Superior temporal gyrus (tissue), 1 donor: Measurements from ENCODE around the gene ZBED4.

Experiments
- DNase-seq: peaks from one replicate; pipeline ENCODE4 v3.0.0-alpha.2; 2016; ENCODE audit errors: extremely low spot score

Gene ZBED4

DNA sequence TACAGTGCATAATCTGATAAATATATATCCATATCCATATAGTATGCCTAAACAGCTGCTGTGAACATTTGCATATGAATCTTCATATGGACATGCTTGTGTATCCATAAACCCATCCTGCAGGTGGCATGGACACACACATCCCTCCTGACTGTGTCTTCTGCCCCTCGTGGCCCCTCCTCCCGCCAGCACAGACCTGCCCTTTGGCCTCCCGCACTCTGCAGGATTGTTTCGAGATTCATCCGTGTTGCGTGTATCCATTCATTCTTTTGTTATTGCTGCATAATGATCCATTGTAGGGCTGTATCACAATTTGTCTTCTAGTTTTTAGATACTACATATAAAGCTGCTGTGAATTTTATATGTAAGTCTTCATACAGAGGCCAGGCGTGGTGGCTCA lies 24.0 kb downstream of the ZBED4 start:
- no peak for DNase-seq

DNA sequence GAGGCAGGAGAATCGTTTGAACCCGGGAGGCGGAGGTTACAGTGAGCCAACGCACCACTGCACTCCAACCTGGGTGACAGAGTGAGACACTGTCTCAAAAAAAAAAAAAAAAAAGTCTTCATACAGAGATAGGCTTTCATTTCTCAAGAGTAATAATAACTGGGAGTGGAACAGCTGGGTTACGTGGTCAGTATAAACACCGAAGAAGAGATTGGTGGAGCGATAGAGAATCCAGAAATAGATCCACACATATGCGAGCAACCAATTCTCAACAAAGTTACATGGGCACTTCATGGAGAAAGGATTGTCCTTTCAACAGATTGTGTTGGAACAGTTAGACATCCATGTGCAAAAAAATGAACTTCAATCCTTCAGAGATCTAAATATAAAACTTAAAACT lies 24.6 kb downstream of the ZBED4 start:
- DNase-seq = no peak

DNA sequence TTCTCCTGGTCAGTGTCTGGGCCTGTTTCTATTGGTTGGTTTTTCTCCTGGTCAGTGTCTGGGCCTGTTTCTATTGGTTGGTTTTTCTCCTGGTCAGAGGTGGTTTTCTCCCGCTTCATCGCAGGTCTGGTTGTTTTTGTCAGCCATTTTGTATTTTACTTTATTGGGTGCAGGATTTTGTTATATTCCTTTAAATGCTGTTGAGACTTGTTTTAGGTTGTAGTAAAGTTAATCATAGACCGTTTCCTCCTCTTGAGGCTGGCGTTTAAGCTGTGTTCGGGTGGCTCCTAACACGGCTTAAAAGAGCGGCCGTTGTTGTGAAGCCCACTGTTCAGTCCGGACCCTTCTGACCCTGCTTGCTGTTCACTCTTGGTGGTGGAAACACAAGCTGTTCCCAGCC lies 26.2 kb downstream of the ZBED4 start:
- no peak for DNase-seq

DNA sequence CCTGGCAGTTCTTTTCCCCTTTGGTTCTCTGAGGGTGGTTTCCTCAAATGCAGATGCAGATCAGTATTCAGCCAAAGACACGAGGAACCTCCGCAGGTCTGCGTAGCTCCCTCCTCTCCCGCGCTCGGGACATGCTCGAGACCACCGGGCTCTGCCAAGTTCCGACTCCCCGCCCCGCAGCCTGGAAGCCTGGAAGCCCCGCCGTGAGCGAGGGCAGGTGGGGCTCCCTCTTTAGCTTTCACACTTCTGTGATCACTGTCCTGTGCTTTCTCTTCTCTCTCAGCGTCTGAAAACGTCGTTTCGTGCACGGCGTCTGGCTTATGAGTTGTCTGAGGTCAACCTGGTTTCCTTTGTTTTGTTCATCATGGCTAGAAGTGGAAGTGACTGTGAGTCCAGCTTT lies 26.6 kb downstream of the ZBED4 start:
- DNase-seq = no peak

DNA sequence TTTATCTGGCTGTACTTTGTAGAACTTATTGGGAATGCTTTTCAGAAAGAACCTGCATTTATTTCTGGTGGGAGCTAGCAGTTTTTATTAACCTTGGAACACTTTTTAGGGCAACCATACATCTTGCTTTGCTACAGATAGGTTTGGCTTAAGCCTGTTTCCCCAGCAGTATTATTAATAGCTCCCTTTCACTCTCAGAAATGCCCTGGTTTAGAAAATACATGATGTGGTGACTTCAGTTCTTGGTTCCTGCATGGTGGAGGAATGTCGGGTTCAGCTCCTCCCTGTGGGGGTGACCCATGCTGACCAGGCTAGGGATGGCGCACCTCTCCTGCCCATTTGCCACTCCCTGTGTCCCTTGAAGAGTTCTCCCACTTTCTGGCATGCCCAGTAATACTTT lies 28.2 kb downstream of the ZBED4 start:
- DNase-seq = no peak

DNA sequence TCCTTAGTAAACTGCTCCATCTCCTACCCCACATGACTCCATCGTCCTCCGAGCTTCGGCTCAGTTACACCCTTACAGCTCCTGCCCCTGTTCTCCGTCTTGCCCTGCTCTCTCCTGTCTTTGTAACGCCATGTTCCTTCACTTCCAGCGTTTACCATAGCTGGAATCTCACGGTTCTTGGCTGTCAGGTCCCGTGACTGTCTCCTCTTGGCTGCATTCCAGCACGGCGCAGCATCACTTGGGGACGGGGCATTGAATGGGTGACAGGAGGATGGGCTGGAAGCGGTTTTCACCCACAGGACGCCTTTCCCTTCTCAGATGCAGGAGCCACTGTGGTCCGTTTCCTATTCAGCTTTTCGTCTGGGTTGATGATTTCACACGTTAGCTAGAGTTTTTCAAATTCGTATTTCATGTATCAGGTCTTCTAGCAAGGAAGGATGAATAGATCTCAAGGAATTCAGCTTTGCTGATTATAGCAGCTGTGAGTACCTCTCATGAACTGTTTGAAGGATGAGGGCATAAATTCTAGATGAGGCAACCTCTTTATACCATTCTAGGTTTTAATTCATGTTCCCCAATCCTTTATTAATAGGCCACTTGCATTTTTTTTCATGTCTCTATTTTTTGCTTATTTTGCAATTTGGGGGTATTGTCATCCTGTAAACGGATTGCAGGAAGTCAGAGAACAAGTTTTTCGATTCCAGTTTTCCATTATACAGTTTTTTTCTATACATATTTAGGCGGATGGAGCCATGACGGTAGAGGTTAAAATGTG lies 29.1 kb downstream of the ZBED4 start:
- no peak for DNase-seq

DNA sequence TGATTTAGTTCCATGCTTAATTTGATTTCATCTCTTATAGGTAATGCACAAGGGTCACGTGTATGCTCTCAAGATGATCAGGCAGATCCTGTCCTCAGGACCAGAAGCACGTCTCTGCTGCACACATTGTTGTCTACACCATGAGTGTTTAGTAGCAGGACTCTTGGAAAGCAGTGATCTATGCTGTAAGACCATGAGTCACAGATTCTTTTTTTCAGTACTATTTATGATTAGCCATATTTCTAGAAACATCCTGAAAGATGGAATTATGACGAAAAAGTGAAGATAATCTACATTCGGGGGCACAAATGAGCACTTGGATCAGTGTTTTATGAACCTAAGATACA lies 29.6 kb downstream of the ZBED4 start:
- no peak for DNase-seq

DNA sequence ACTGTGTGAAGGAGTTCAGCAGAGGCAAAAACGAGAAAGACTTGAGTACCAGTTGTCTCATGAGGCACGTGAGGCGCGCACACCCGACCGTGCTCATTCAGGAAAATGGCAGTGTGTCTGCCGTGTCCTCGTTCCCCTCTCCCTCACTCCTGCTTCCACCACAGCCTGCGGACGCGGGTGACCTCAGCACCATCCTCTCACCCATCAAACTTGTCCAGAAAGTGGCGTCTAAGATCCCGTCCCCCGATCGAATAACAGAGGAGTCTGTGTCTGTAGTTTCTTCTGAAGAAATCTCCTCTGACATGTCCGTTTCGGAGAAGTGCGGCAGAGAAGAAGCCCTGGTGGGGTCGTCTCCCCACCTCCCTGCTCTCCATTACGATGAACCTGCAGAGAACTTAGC lies 30.4 kb downstream of the ZBED4 start:
- DNase-seq = no peak

DNA sequence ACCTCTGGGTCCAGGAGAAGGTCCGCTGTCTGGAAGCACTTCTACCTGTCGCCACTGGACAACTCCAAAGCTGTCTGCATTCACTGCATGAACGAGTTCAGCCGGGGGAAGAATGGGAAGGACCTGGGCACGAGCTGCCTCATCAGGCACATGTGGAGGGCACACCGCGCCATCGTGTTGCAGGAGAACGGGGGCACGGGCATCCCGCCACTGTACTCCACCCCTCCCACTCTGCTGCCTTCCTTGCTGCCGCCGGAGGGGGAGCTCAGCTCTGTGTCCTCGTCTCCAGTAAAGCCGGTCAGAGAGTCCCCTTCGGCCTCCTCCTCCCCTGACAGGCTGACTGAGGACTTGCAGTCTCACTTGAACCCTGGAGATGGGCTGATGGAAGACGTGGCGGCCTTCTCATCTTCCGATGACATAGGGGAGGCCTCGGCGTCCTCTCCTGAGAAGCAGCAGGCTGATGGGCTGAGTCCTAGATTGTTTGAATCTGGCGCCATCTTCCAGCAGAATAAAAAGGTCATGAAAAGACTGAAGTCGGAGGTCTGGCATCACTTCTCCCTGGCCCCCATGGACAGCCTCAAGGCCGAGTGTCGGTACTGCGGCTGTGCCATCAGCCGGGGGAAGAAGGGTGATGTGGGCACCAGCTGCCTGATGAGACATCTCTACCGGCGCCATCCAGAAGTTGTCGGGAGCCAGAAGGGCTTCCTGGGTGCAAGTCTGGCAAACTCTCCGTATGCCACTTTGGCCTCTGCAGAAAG lies 31.0 kb downstream of the ZBED4 start:
- DNase-seq = no peak

DNA sequence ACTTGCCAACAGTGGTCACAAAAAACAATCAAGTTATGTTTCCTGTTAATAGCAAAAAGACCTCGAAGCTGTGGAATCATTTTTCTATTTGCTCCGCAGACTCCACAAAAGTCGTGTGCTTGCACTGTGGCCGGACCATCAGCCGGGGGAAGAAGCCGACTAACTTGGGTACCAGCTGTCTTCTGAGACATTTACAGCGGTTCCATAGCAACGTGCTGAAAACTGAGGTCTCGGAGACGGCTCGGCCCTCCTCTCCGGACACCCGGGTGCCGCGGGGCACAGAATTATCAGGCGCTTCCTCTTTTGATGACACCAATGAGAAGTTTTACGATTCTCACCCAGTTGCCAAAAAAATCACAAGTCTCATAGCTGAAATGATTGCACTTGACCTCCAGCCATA lies 31.6 kb downstream of the ZBED4 start:
- DNase-seq = no peak

DNA sequence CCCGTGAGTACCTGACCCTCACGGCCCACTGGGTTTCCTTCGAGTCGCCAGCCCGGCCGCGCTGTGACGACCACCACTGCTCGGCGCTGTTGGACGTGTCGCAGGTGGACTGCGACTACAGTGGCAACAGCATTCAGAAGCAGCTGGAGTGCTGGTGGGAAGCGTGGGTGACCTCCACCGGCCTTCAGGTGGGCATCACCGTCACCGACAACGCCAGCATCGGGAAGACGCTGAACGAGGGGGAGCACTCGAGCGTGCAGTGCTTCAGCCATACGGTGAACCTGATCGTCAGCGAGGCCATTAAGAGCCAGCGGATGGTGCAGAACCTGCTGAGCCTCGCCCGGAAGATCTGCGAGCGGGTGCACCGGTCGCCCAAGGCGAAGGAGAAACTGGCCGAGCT lies 32.2 kb downstream of the ZBED4 start:
- DNase-seq = no peak

DNA sequence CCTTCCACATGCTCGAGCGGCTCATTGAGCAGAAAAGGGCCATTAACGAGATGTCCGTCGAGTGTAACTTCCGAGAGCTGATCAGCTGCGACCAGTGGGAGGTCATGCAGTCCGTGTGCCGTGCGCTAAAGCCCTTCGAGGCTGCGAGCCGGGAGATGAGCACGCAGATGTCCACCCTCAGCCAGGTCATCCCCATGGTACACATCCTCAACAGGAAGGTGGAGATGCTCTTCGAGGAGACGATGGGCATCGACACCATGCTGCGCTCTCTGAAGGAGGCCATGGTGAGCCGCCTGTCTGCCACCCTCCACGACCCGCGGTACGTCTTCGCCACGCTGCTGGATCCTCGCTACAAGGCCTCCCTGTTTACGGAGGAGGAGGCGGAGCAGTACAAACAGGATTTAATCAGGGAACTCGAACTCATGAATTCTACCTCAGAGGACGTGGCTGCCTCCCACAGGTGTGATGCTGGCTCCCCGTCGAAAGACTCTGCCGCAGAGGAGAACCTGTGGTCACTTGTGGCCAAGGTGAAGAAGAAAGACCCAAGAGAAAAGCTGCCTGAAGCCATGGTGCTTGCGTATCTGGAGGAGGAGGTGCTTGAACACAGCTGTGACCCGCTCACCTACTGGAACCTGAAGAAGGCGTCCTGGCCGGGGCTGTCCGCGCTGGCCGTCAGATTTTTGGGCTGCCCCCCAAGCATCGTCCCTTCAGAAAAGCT lies 32.9 kb downstream of the ZBED4 start:
- DNase-seq = no peak

DNA sequence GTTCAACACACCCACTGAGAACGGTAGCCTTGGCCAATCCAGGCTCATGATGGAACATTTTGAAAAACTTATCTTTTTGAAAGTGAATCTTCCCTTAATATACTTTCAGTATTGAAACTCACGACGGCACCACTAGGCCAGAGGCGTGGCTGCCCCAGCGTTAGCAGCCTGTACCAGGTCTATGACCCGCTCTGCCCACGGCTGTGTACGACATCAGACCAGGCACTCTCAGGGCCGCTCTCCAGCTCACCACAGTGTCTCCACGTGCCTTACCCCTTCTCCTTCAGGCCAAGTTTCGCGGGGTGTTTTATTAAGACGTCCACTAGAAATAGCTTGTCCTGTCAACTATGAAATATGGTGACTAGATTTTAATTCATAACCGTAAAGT lies 33.4 kb downstream of the ZBED4 start:
- no peak for DNase-seq

DNA sequence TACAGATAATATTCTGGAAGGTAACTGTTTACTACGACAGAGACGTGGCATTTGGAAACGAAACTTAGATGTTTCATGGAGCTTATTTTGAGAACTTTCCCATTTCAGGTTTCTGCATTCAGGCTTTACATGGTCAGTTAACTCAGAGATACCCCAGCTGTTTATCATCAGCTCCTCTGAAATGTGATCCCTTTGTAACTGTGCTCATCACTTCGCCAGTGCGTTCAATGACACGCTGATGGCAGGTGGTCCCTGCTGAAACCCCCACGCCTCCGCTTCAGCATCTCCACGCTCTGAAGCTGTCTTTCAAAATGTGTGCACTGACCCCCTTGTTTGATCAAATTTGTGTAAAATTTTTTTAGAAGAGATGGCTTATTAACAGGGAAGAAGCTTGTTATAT lies 34.1 kb downstream of the ZBED4 start:
- DNase-seq = no peak

DNA sequence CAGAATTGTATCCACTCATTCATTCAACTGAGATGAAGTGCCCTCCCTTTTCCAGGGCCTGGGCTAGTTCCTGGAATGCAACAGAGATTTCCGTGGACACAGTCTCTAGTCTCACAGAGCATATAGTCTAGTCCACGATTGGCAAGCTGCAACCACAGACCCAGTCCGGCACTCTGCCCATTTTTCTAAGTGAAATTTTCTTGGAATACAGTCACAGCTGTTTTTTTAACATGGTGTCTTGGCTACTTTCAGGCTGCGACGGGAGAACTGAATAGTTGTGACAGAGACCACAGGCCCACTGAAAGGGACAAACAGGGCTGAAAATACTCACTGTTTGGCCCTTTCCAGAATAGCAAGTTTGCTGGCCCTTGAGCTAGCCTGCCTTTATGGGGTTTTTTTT lies 35.4 kb downstream of the ZBED4 start:
- no peak for DNase-seq

DNA sequence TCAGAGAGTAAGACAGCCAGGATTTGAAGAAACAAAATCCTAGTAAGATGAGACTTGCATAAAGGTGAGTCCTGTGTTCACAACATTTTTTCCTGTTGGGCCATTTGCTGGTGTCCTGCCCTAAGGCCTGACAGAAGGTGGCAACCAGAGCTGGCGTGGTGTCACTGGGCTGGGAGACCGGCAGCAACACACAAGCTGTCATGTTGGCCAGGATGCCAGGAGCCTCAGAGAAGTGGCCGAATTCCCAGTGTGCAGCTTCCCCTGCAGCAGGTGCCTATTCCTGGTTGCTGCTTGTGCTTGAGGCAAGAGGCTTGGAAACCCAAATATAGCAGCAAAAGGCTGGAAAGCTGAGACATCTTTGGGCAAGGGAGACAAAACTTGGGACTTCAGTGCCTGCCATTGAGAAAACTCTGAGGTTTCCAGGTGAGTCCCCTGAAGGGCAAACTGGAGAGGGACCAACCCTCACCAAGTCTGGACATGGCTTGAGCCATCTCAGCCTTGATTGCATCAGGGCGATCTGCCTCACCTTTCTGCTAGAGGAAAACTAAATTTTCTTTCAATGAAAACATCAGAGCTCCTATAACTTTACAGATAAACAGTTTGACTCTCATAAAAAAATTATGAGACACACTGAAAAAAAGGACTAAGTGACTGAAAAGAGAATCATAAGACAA lies 38.7 kb downstream of the ZBED4 start:
- DNase-seq = peak; percentile 25

DNA sequence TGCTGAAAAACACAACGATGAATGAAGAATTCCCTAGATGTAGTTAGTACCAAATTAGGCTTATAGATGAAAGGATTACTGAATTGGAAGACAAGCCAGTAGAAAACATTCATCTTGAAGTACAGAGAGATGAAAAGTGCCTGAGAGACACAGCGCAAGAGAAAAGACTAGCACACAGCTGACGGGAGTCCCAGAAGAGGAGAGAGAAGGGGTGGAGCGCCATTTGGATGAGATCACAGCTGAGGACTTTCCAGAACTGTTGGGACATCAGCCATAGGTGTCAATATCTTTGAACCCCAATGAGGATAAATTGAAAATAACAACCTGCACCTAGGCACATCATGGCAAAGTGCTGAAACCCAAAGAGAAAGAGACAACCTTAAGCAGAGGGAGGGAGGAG lies 39.4 kb downstream of the ZBED4 start:
- DNase-seq = no peak

DNA sequence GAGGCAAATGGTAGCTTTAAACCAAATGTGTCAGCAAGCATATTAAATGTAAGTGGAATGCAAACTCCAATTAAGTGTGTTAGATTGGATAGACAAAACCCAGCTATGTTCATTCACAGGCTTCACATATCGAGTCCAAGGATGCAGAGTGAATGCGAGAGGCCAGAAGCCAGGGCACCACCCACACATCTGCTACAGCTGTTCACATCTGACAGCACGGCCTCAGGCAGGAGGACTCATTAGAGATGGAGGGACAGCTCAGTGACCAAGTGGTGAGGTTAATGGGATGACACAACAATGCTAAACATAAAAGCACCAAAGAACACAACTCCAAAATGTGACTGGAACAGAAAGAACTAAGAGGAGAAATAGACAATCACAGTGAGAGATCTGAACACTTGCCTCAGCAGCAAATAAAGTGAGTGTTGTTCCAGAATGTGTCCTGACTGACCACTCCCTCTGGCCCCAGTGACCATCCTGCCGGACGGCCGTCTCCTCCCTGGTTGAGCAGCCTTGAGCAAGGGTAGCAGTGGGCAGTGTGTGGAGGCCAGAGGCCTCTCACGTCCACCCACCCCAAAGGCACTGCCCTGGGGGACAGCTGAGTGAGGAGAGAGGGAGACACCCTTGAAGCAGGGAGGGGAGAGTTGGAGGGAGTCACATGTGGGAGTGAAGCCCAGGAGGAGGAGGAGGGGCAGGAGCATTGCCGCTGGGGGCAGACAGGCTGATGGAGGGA lies 40.8 kb downstream of the ZBED4 start:
- no peak for DNase-seq

DNA sequence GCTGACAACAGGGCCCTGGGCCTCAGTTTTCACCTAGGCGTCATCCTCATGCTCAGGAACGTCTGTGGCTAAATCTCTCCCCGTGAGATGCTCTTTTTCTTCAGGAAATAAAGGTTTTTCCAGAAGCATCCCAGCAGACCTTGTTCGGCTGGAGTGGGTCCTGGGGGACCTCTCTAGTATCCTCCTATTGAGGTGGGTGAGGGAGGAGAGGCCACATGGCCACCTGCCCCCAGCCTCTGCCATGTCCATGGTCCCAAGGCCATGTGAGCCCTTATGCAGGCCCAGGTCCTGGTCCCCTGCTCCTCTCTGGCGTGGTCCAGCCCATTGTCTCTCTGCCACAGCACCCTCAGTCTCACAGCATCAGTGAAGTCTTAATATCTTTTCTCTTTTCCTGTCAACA lies 42.6 kb downstream of the ZBED4 start:
- no peak for DNase-seq

DNA sequence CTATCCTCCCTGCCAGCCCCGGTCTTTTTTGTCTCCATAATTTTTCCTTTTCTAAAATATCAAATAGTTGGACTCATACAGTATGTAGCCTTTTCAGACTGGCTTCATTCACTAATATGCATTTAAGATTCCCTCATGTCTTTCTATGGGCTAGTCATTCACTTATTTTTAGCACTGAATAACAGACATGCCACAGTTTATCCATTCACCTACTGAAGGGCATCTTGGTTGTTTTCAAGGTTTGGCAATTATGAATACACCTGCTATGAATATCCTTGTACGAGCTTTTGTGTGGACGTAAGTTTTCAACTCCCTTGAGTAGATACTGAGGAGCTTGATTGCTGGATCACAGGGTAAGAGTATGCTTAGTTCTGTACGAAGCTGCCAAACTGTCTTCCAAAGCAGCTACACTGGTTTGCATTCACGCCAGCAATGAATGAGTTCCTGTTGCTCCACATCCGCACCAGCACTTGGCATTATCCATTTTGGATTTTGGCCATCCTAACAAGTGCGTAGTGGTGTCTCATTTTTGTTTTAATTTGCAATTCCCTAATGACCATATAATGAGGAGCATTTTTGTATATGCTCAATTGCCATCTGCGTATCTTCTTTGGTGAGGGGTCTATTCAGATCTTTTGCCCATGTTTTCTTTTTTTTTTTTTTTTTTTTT lies 43.5 kb downstream of the ZBED4 start:
- DNase-seq = no peak

DNA sequence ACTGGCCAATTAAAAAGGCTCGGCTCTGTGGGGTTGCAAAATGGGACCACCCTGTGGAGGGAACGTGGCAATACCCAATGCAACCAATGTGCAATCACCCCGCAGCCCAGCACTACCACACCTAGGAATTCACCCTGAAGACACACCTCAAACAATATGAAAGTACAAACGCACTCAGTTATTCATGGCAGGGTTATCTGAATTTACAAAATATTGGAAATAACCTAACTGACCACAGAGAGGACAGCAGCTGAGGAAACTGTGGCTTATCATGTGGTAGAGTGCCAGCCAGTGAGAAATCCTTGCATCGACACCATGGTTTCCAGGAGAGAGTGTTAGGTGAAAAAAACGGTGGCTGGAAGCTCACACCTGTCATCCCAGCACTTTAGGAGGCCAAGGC lies 45.9 kb downstream of the ZBED4 start:
- no peak for DNase-seq
